Karpas-422 (cell line): ENCODE results near the gene IL18BP. TPM values are rescaled to one million over a fixed set of nuclear protein-coding genes. Genes with fewer than 3 reads are reported as not detected.

ENCODE experiments used
- DNase-seq: peaks from one replicate; pipeline ENCODE4 v3.0.0-alpha.2; 2015
- H2AFZ ChIP-seq: fragments of 200-600 bp; sonication (generic); 2 replicates; pipeline ENCODE4 v1.6.1; 2014; ENCODE audit warnings: antibody characterized with exemption, low read length, mixed read lengths
- H3K27ac ChIP-seq: fragments of 200-600 bp; sonication (generic); 2 replicates; pipeline ENCODE4 v1.5.1; 2014; ENCODE audit warnings: mild to moderate bottlenecking, low read length, moderate library complexity
- H3K27me3 ChIP-seq: fragments of 200-600 bp; sonication (generic); 2 replicates; pipeline ENCODE4 v1.6.1; 2014; ENCODE audit warnings: low read length, mixed read lengths
- H3K36me3 ChIP-seq: fragments of 200-600 bp; sonication (generic); 2 replicates; pipeline ENCODE4 v1.6.1; 2014; ENCODE audit warnings: low read length, mixed read lengths; ENCODE audit not compliant: insufficient read depth
- H3K4me1 ChIP-seq: fragments of 200-600 bp; sonication (generic); 2 replicates; pipeline ENCODE4 v1.6.1; 2014; ENCODE audit warnings: mild to moderate bottlenecking, low read length, mixed read lengths
- H3K4me2 ChIP-seq: fragments of 200-600 bp; sonication (generic); 2 replicates; pipeline ENCODE4 v1.6.1; 2014; ENCODE audit warnings: low read length, low read depth, mild to moderate bottlenecking; ENCODE audit not compliant: poor library complexity, severe bottlenecking
- H3K4me3 ChIP-seq: fragments of 200-600 bp; sonication (generic); 2 replicates; pipeline ENCODE4 v1.5.1; 2014; ENCODE audit warnings: mild to moderate bottlenecking, antibody characterized with exemption, low read length, mixed read lengths
- H3K79me2 ChIP-seq: fragments of 200-600 bp; sonication (generic); 2 replicates; pipeline ENCODE4 v1.6.1; 2014; ENCODE audit warnings: mild to moderate bottlenecking, low read length, mixed read lengths
- H3K9ac ChIP-seq: fragments of 200-600 bp; sonication (generic); 2 replicates; pipeline ENCODE4 v1.6.0; 2014; ENCODE audit warnings: low read length
- H3K9me2 ChIP-seq: fragments of 200-600 bp; sonication (generic), shearing (Covaris generic); replicated peaks from 2 replicates; pipeline ENCODE4 v1.6.0; 2014; ENCODE audit warnings: mild to moderate bottlenecking, low read length, moderate library complexity; ENCODE audit not compliant: insufficient read depth
- H3K9me3 ChIP-seq: fragments of 300-700, 200-600 bp; sonication (generic); 2 replicates; pipeline ENCODE4 v1.6.1; 2014; ENCODE audit warnings: low read length, mixed read lengths
- H4K20me1 ChIP-seq: fragments of 200-600 bp; sonication (generic); 2 replicates; pipeline ENCODE4 v1.6.1; 2014; ENCODE audit warnings: mild to moderate bottlenecking, antibody characterized with exemption, low read length, low read depth; ENCODE audit not compliant: insufficient read depth
- total RNA-seq: library from RNA; depleted of rRNA; stranded (reverse); fragments of >200 nt; shearing (Covaris generic); gene quantifications from 2 replicates; pipeline ENCODE4 v1.2.3, GENCODE V29; 2014; ENCODE audit warnings: low replicate concordance

Gene IL18BP
- total RNA-seq, 1 experiment from 2014 or later = 5.4 TPM

- no peaks in the 10 kb centered on the region for H3K27me3 ChIP-seq
- H3K4me2 ChIP-seq = no peak overlapping the region
Measured at GRCh38 chr11:71990701-71991100, 8.0 kb upstream of the IL18BP start.

GRCh38 chr11:71991494-71991893 lies 7.2 kb upstream of the IL18BP start:
- no peak overlapping the region for H3K9ac ChIP-seq
- H3K9me3 ChIP-seq = no peaks in the 10 kb centered on the region
- H3K79me2 ChIP-seq = no peaks in the 10 kb centered on the region
- no peaks in the 10 kb centered on the region for H3K9me2 ChIP-seq
- no peaks in the 10 kb centered on the region for H4K20me1 ChIP-seq
- H3K27ac ChIP-seq = no peak overlapping the region
- no peak overlapping the region for H3K4me3 ChIP-seq
- H2AFZ ChIP-seq = no peak overlapping the region
- no peak overlapping the region for H3K4me2 ChIP-seq
- no peak for DNase-seq
- H3K4me1 ChIP-seq = peaks cover 27% of the 10 kb centered on the region
- no peaks in the 10 kb centered on the region for H3K36me3 ChIP-seq
- no peaks in the 10 kb centered on the region for H3K27me3 ChIP-seq

More at GRCh38 chr11:71990701-71991100, 8.0 kb upstream of the IL18BP start:
- Histone ChIP-seq H3K4me1 (peaks cover 31% of the 10 kb centered on the region), H3K4me3 (no peak overlapping the region), H4K20me1 (no peaks in the 10 kb centered on the region; the same call in 1 of the 2 replicates), H3K36me3 (no peaks in the 10 kb centered on the region), H2AFZ (no peak overlapping the region), H3K27ac (no peak overlapping the region), H3K9me2 (no peaks in the 10 kb centered on the region), H3K9ac (no peak overlapping the region), H3K9me3 (no peaks in the 10 kb centered on the region), H3K79me2 (no peaks in the 10 kb centered on the region)
- DNase-seq = no peak

GRCh38 chr11:71992136-71992730 lies 6.5 kb upstream of the IL18BP start:
- no peaks in the 10 kb centered on the region for H3K9me3 ChIP-seq
- H3K4me3 ChIP-seq = no peak overlapping the region
- H4K20me1 ChIP-seq = no peaks in the 10 kb centered on the region
- H3K9me2 ChIP-seq = no peaks in the 10 kb centered on the region
- no peak for DNase-seq
- H3K27me3 ChIP-seq = no peaks in the 10 kb centered on the region
- H3K4me2 ChIP-seq = no peak overlapping the region
- no peak overlapping the region for H2AFZ ChIP-seq
- H3K27ac ChIP-seq = 0 out of 2 replicates have a peak overlapping the region, but pooled peaks have one; percentile 19
- H3K79me2 ChIP-seq = no peaks in the 10 kb centered on the region
- no peaks in the 10 kb centered on the region for H3K36me3 ChIP-seq
- H3K9ac ChIP-seq = no peak overlapping the region
- peaks cover 27% of the 10 kb centered on the region for H3K4me1 ChIP-seq

GRCh38 chr11:71994786-71995185 lies 3.9 kb upstream of the IL18BP start:
- H3K9me2 ChIP-seq = no peaks in the 10 kb centered on the region
- no peaks in the 10 kb centered on the region for H4K20me1 ChIP-seq
- H2AFZ ChIP-seq = no peak overlapping the region
- no peak overlapping the region for H3K4me2 ChIP-seq
- H3K9ac ChIP-seq = no peak overlapping the region
- no peaks in the 10 kb centered on the region for H3K79me2 ChIP-seq
- no peaks in the 10 kb centered on the region for H3K9me3 ChIP-seq
- H3K4me3 ChIP-seq = no peak overlapping the region
- DNase-seq = no peak
- no peaks in the 10 kb centered on the region for H3K27me3 ChIP-seq
- peaks cover 33% of the 10 kb centered on the region for H3K4me1 ChIP-seq
- no peak overlapping the region for H3K27ac ChIP-seq
- H3K36me3 ChIP-seq = no peaks in the 10 kb centered on the region

GRCh38 chr11:71995726-71996291 lies 2.9 kb upstream of the IL18BP start:
- H3K4me1 ChIP-seq = peaks cover 33% of the 10 kb centered on the region
- no peaks in the 10 kb centered on the region for H3K9me3 ChIP-seq
- H3K9ac ChIP-seq = no peak overlapping the region
- no peaks in the 10 kb centered on the region for H3K36me3 ChIP-seq
- no peak overlapping the region for H3K4me3 ChIP-seq
- no peaks in the 10 kb centered on the region for H3K9me2 ChIP-seq
- H2AFZ ChIP-seq = no peak overlapping the region
- H4K20me1 ChIP-seq = no peaks in the 10 kb centered on the region
- H3K27ac ChIP-seq = no peak overlapping the region
- no peaks in the 10 kb centered on the region for H3K79me2 ChIP-seq
- no peaks in the 10 kb centered on the region for H3K27me3 ChIP-seq
- DNase-seq = no peak
- no peak overlapping the region for H3K4me2 ChIP-seq

- Histone ChIP-seq H3K4me3 (no peak overlapping the region), H3K4me1 (peaks cover 29% of the 10 kb centered on the region), H3K9ac (no peak overlapping the region), H3K9me2 (no peaks in the 10 kb centered on the region), H3K27ac (no peak overlapping the region), H3K9me3 (no peaks in the 10 kb centered on the region), H3K79me2 (no peaks in the 10 kb centered on the region), H3K4me2 (no peak overlapping the region), H2AFZ (no peak overlapping the region), H3K36me3 (no peaks in the 10 kb centered on the region), H3K27me3 (no peaks in the 10 kb centered on the region), H4K20me1 (no peaks in the 10 kb centered on the region)
- no peak for DNase-seq
Measured at GRCh38 chr11:71996517-71996916, 2.2 kb upstream of the IL18BP start.

GRCh38 chr11:71996946-71997345 lies 1.8 kb upstream of the IL18BP start:
- Histone ChIP-seq H3K27me3 (no peaks in the 10 kb centered on the region), H3K4me2 (no peak overlapping the region), H3K9me2 (no peaks in the 10 kb centered on the region), H3K36me3 (no peaks in the 10 kb centered on the region), H4K20me1 (no peaks in the 10 kb centered on the region), H3K9ac (no peak overlapping the region), H3K4me3 (no peak overlapping the region), H2AFZ (no peak overlapping the region), H3K27ac (no peak overlapping the region), H3K79me2 (no peaks in the 10 kb centered on the region), H3K9me3 (no peaks in the 10 kb centered on the region), H3K4me1 (peaks cover 28% of the 10 kb centered on the region)
- no peak for DNase-seq

GRCh38 chr11:71997594-71997993 lies 1.1 kb upstream of the IL18BP start:
- Histone ChIP-seq H3K9ac (no peak overlapping the region), H3K9me2 (no peaks in the 10 kb centered on the region), H3K79me2 (no peaks in the 10 kb centered on the region), H2AFZ (no peak overlapping the region), H3K4me2 (no peak overlapping the region), H3K36me3 (peaks cover 5% of the 10 kb centered on the region; the same call in 1 of the 2 replicates), H3K27ac (no peak overlapping the region), H3K4me3 (no peak overlapping the region), H4K20me1 (no peaks in the 10 kb centered on the region), H3K9me3 (no peaks in the 10 kb centered on the region), H3K4me1 (peaks cover 22% of the 10 kb centered on the region), H3K27me3 (no peaks in the 10 kb centered on the region)
- no peak for DNase-seq
